Upper lobe of left lung (tissue), 6 donors: Measurements from ENCODE around the gene ITGA1. TPM values are rescaled to one million over a fixed set of nuclear protein-coding genes. Genes with fewer than 3 reads are reported as not detected.

Source experiments
- ATAC-seq, 2 donors: fragments of 200-7000 bp; cut with Tn5 transposase; one replicate each; pipeline ENCODE4 v1.9.1; 2022; ENCODE audit warnings: mild to moderate bottlenecking in 2 of 2, moderate library complexity in 2 of 2; ENCODE audit not compliant: low FRiP score in 2 of 2
- DNase-seq, 2 donors: peaks; one replicate each; pipeline ENCODE4 v3.0.0-alpha.2; 2019 to 2020
- H3K27ac ChIP-seq, 4 donors: fragments of 200-600 bp; sonication (generic); one replicate each; pipeline ENCODE4 v1.5.1; 2016 to 2019
- H3K27me3 ChIP-seq, 4 donors: fragments of 200-600 bp; sonication (generic); one replicate each; pipeline ENCODE4 v1.5.1; 2017 to 2019
- H3K36me3 ChIP-seq, 4 donors: fragments of 200-600 bp; sonication (generic); one replicate each; pipeline ENCODE4 v1.5.1; 2016 to 2019
- H3K4me1 ChIP-seq, 4 donors: fragments of 200-600 bp; sonication (generic); one replicate each; pipeline ENCODE4 v1.5.1; 2018 to 2019
- H3K4me3 ChIP-seq, 4 donors: fragments of 200-600 bp; sonication (generic); one replicate each; pipeline ENCODE4 v1.5.1; 2017 to 2019; ENCODE audit warnings: mild to moderate bottlenecking in 2 of 4, moderate library complexity in 1 of 4
- H3K9me3 ChIP-seq, 4 donors: fragments of 200-600 bp; sonication (generic); one replicate each; pipeline ENCODE4 v1.5.1; 2018 to 2019
- EP300 ChIP-seq, 4 donors: sonication (generic); formaldehyde crosslinking; IDR thresholded peaks; one replicate each; pipeline ENCODE4 v1.5.1; 2017; ENCODE audit warnings: antibody characterized with exemption in 4 of 4, control low read depth in 2 of 4
- POLR2A ChIP-seq, 4 donors: fragments of 450-650 bp; IDR thresholded peaks; one replicate each; pipeline ENCODE4 v1.5.1; 2016 to 2017; ENCODE audit warnings: antibody characterized with exemption in 4 of 4, mild to moderate bottlenecking in 2 of 4
- POLR2AphosphoS5 ChIP-seq, 2 donors: sonication (generic); formaldehyde crosslinking; IDR thresholded peaks; one replicate each; pipeline ENCODE4 v1.5.1; 2017; ENCODE audit warnings: antibody characterized with exemption in 2 of 2
- WGBS, 2 donors: methylation state at CpG; one replicate each; pipeline ENCODE4 v1.1.5; 2017 to 2018; 5-methylcytosine and 5-hydroxymethylcytosine counted together
- total RNA-seq, 6 donors: library from RNA; depleted of rRNA in 4 of 6; stranded (reverse); fragments of >200 nt in 4 of 6; gene quantifications; one replicate each; pipeline versions ENCODE4 v1.1.0 to v1.2.1, GENCODE V29; 2016 to 2021
- TF ChIP-seq, protein P1 (sequence below), 6 experiments: fragments of 450-650 bp in 4 of 6; fragments of 200-600 bp in 2 of 6; sonication (generic) in 2 of 6; IDR thresholded peaks; one replicate each; pipeline ENCODE4 v1.5.1; 2016 to 2019; ENCODE audit warnings: antibody characterized with exemption in 6 of 6
- donor health status: DM: no; HTN: no; CAD: no; lungs with moderate emphysema.
- donor health status: DM: no; HTN: yes; CAD: no; lungs with severe emphysema.

Gene ITGA1
- total RNA-seq, 6 donors from 2014 or later = 19.9 to 134 (median 60.8) TPM

DNA sequence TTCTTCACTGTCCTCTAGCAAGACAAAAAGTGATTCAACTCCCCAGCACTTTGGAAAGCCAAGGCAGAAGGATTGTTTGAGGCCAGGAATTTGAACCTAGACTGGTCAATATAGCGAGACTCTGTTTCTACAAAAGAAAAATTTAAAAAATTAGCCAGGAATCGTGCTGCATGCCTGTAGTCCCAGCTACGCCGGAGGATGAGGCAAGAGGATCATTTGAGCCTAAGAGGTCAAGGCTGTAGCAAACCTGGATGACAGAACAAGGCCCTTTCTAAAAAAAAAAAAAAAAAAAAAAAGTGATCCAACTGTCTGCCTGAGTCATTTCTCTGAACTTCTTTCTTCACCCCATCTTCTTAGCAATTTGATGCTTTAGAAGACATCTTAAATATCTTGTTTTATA is 213.8 kb downstream of the ITGA1 start:
- Histone ChIP-seq H3K9me3 (no peaks in the 10 kb centered on the region), H3K27ac (no peak overlapping the region), H3K4me1 (peaks cover 3 to 11% (median 6%) of the 10 kb centered on the region in 4 donors), H3K4me3 (no peak overlapping the region), H3K36me3 (peaks cover 0 to 4% (median 0%) of the 10 kb centered on the region in 4 donors), H3K27me3 (no peaks in the 10 kb centered on the region)
- ATAC-seq (no peak), DNase-seq (no peak)
- TF ChIP-seq POLR2AphosphoS5 (IDR thresholded peaks at IDR 0.05) = no peak
- TF ChIP-seq, protein P1, sequence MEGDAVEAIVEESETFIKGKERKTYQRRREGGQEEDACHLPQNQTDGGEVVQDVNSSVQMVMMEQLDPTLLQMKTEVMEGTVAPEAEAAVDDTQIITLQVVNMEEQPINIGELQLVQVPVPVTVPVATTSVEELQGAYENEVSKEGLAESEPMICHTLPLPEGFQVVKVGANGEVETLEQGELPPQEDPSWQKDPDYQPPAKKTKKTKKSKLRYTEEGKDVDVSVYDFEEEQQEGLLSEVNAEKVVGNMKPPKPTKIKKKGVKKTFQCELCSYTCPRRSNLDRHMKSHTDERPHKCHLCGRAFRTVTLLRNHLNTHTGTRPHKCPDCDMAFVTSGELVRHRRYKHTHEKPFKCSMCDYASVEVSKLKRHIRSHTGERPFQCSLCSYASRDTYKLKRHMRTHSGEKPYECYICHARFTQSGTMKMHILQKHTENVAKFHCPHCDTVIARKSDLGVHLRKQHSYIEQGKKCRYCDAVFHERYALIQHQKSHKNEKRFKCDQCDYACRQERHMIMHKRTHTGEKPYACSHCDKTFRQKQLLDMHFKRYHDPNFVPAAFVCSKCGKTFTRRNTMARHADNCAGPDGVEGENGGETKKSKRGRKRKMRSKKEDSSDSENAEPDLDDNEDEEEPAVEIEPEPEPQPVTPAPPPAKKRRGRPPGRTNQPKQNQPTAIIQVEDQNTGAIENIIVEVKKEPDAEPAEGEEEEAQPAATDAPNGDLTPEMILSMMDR (IDR thresholded peaks at IDR 0.05) = no peak
- no peak for TF ChIP-seq EP300 (IDR thresholded peaks at IDR 0.05)
- no peak for TF ChIP-seq POLR2A (IDR thresholded peaks at IDR 0.05)
- WGBS, 2 donors = 95 to 97% methylated on average over 4 of the region's 4 CpGs

DNA sequence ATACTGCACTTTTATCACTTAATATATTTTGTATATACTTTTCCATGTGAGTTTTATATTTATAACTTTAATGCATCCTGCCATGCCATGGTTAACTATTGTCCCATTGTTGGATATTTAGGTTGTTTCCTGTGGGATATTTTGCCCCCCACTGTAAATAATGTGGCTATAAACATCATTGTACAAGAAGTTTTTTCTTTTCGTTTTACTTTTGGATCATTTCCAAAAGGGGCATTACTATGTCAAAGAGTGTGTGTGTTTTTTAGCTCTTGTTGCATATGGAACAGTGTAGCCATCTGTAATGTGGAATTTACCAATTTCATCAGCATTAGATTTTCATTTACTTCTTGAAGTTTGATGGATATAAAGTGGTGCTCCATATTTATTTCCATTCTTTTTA is 214.8 kb downstream of the ITGA1 start:
- DNase-seq (no peak), ATAC-seq (no peak)
- Histone ChIP-seq H3K9me3 (no peaks in the 10 kb centered on the region), H3K27me3 (no peaks in the 10 kb centered on the region), H3K27ac (no peak overlapping the region), H3K4me1 (peaks cover 7 to 16% (median 10%) of the 10 kb centered on the region in 4 donors), H3K4me3 (no peak overlapping the region), H3K36me3 (peaks cover 0 to 4% (median 0%) of the 10 kb centered on the region in 4 donors)
- no peak for TF ChIP-seq EP300 (IDR thresholded peaks at IDR 0.05)
- 43 to 64% methylated on average over 1 of the region's 1 CpG for WGBS, 2 donors

DNA sequence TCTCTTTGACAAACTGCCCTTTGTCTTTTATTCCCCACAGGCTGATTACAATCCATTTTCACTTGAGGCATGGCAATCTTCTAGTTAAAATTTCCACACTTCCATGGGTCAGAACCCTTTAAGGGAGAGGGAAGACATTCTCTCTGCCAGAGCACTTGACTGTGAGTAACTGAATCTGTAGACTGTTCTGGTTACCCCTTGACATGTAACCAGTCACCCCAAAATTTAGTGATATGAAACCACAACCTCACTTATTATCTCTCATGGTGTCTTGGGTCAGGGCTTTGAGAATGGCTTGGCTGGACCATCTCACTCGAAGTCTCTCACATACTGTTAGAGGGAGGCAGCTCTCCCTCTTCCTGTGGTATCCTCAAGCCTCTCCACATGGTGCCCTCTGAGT is 215.4 kb downstream of the ITGA1 start:
- H3K27ac ChIP-seq = no peak overlapping the region
- ATAC-seq (peak in 1 of 2 donors; percentile 43), DNase-seq (no peak)
- no peaks in the 10 kb centered on the region for H3K9me3 ChIP-seq
- H3K36me3 ChIP-seq = peaks cover 0 to 4% (median 0%) of the 10 kb centered on the region in 4 donors
- peaks cover 7 to 16% (median 10%) of the 10 kb centered on the region in 4 donors for H3K4me1 ChIP-seq
- TF ChIP-seq POLR2A (IDR thresholded peaks at IDR 0.05) = no peak
- TF ChIP-seq, protein P1 (IDR thresholded peaks at IDR 0.05) = no peak
- no peak for TF ChIP-seq EP300 (IDR thresholded peaks at IDR 0.05)
- no peaks in the 10 kb centered on the region for H3K27me3 ChIP-seq
- H3K4me3 ChIP-seq = no peak overlapping the region
- WGBS, 2 donors = 85 to 100% methylated on average over 1 of the region's 1 CpG

DNA sequence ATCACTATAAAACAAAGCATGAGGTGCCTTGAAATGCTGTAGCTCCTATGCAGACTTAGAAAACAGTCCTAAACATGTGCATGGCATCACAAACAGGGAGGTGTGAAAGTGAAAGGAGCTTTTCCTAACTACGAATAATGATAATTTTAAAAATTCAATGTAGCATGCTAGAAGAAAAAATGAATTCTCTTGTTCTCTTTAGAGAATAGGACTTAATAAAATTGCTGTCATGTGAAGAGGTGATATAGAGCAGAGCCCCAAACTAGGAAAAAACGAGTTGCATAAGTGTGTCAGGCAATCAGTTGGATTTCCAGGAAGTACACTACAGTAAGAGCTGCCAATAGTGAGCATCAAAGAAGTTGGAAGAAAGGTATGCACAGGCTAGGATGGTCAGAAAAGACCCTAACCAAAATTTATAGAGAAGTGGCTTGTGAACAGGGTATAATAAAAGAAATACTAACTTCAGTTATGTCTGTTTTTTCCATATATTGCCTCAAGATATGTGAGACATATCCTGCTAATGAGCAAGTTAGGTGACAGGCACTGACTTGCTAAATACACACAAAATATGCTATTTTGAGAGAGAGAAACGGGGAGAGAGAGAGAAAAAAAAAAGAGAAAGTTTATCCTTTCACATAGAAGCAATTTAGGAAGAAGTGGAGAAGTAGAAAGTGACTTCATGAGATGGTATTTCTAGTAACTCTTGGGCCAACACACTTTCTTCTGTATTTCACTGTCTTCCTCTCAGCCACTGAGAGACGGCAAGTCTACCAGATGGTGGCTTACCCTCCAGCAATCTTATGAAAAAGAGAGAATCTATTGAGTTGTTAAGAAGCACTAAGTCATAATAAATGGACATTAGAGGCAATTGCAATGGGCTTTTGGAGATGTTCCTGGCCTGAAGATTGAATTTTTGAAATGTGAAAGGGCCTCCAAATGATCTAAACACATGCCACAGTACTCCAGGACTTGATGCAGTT is 219.5 kb downstream of the ITGA1 start:
- TF ChIP-seq POLR2A (IDR thresholded peaks at IDR 0.05) (no peak), POLR2AphosphoS5 (IDR thresholded peaks at IDR 0.05) (no peak), EP300 (IDR thresholded peaks at IDR 0.05) (no peak)
- TF ChIP-seq, protein P1 (IDR thresholded peaks at IDR 0.05) = no peak
- Histone ChIP-seq H3K27me3 (no peaks in the 10 kb centered on the region), H3K36me3 (peaks cover 0 to 4% (median 0%) of the 10 kb centered on the region in 4 donors), H3K4me1 (peaks cover 7 to 16% (median 10%) of the 10 kb centered on the region in 4 donors), H3K27ac (peak overlapping the region in 1 of 4 donors; percentile 4), H3K4me3 (no peak overlapping the region), H3K9me3 (no peaks in the 10 kb centered on the region)
- ATAC-seq (no peak), DNase-seq (no peak)
- 48 to 55% methylated on average over 4 of the region's 4 CpGs for WGBS, 2 donors

DNA sequence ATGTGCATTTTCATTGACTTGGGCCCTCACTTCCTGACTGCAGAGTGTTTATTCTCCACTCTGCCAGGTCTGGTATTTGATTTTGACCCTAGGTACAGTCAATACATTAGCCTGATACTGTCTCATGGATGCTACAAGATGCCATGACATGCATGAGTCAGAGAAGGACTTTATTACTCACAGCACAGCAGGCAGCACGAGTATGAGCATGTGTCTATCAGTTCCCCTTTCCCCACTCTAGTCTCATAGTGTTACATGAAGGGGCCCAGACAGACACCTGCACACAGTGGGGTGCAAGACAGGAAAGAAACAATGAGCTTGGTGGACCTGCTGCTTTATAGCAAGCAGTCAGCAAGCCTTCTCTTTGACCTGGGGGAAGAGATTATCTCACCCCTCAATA is 221.0 kb downstream of the ITGA1 start:
- WGBS, 2 donors = 25 to 48% methylated on average over 1 of the region's 1 CpG
- Histone ChIP-seq H3K9me3 (no peaks in the 10 kb centered on the region), H3K27me3 (no peaks in the 10 kb centered on the region), H3K36me3 (peaks cover 0 to 4% (median 0%) of the 10 kb centered on the region in 4 donors), H3K4me3 (no peak overlapping the region), H3K27ac (no peak overlapping the region), H3K4me1 (peaks cover 7 to 16% (median 10%) of the 10 kb centered on the region in 4 donors)
- ATAC-seq (no peak), DNase-seq (no peak)
- TF ChIP-seq EP300 (IDR thresholded peaks at IDR 0.05) (no peak), POLR2A (IDR thresholded peaks at IDR 0.05) (no peak), POLR2AphosphoS5 (IDR thresholded peaks at IDR 0.05) (no peak)
- TF ChIP-seq, protein P1 (IDR thresholded peaks at IDR 0.05) = no peak
